ENCODE results near the gene PGAP1.

PGAP1 gene

GRCh38 chr2:196876364-196876763 is 50.1 kb downstream of the PGAP1 start:
- DNase-seq, result no peak

- no peak for DNase-seq
Measured at GRCh38 chr2:196875414-196875813, 51.1 kb downstream of the PGAP1 start.

GRCh38 chr2:196873511-196873910 is 53.0 kb downstream of the PGAP1 start:
- no peak for DNase-seq

GRCh38 chr2:196854629-196855028 is 71.9 kb downstream of the PGAP1 start:
- no peak for DNase-seq

GRCh38 chr2:196853301-196854087 is 73.0 kb downstream of the PGAP1 start:
- no peak for DNase-seq

GRCh38 chr2:196851088-196851487 is 75.4 kb downstream of the PGAP1 start:
- no peak for DNase-seq

GRCh38 chr2:196849895-196850294 is 76.6 kb downstream of the PGAP1 start:
- peak; percentile 13 for DNase-seq

- DNase-seq, result no peak
Measured at GRCh38 chr2:196846295-196846694, 80.2 kb downstream of the PGAP1 start.

- DNase-seq, result no peak
Measured at GRCh38 chr2:196845371-196845770, 81.1 kb downstream of the PGAP1 start.

- DNase-seq, result no peak
Measured at GRCh38 chr2:196840171-196840570, 86.3 kb downstream of the PGAP1 start.

GRCh38 chr2:196839574-196839973 is 86.9 kb downstream of the PGAP1 start:
- DNase-seq, result no peak

GRCh38 chr2:196836440-196836839 is 90.1 kb downstream of the PGAP1 start:
- DNase-seq, result peak; percentile 33

- DNase-seq, result no peak
Measured at GRCh38 chr2:196830701-196831100, 95.8 kb downstream of the PGAP1 start.

GRCh38 chr2:196827356-196827755 is 99.2 kb downstream of the PGAP1 start:
- DNase-seq, result no peak

GRCh38 chr2:196823750-196824522 is 102.6 kb downstream of the PGAP1 start:
- DNase-seq, result peak; percentile 83

- DNase-seq, result peak; percentile 27
Measured at GRCh38 chr2:196821195-196821594, 105.3 kb downstream of the PGAP1 start.

- no peak for DNase-seq
Measured at GRCh38 chr2:196809260-196809659, 117.2 kb downstream of the PGAP1 start, which contains the start of gene C2orf66. Gene C2orf66 (minus strand): TSS chr2:196809355. CDS start chr2:196809336, 19 bp downstream.

- DNase-seq, result no peak
Measured at GRCh38 chr2:196808083-196808665, 118.3 kb downstream of the PGAP1 start.

- DNase-seq, result peak; percentile 13
Measured at GRCh38 chr2:196804381-196804780, 122.1 kb downstream of the PGAP1 start.

- DNase-seq, result no peak
Measured at GRCh38 chr2:196802401-196802800, 124.1 kb downstream of the PGAP1 start.

GRCh38 chr2:196801674-196802261 is 124.7 kb downstream of the PGAP1 start:
- DNase-seq, result peak; percentile 45

GRCh38 chr2:196798980-196799379 is 127.5 kb downstream of the PGAP1 start:
- DNase-seq, result peak; percentile 14

- DNase-seq, result no peak
Measured at GRCh38 chr2:196792865-196793264, 133.6 kb downstream of the PGAP1 start.

Measured in fibroblast of skin of right quadriceps (primary cell).